Nephron (organoid): ENCODE measurements around the gene ARL10.
A peak's percentile ranks its signal among the peaks of the same experiment; 100 is the strongest.

ENCODE experiments used
- H3K27ac Mint-ChIP-seq, 3 experiments: 2 replicates each; pipeline ENCODE4 v1.8.0; 2020; ENCODE audit warnings: mixed read lengths in 3 of 3, mild to moderate bottlenecking in 2 of 3, moderate library complexity in 1 of 3
- H3K27me3 Mint-ChIP-seq: 2 replicates; pipeline ENCODE4 v1.8.0; 2021; ENCODE audit warnings: low read depth, mild to moderate bottlenecking, moderate library complexity, mixed read lengths
- H3K36me3 Mint-ChIP-seq: 2 replicates; pipeline ENCODE4 v1.8.0; 2020; ENCODE audit warnings: low read depth, mixed read lengths
- H3K4me1 Mint-ChIP-seq: 2 replicates; pipeline ENCODE4 v1.8.0; 2020; ENCODE audit warnings: mixed read lengths
- H3K4me3 Mint-ChIP-seq, 3 experiments: 2 replicates each; pipeline ENCODE4 v1.8.0; 2020; ENCODE audit warnings: mild to moderate bottlenecking in 3 of 3, mixed read lengths in 3 of 3, moderate library complexity in 2 of 3
- H3K9me3 Mint-ChIP-seq: 2 replicates; pipeline ENCODE4 v1.8.0; 2020; ENCODE audit warnings: mixed read lengths
- CTCF ChIP-seq, 3 experiments: fragments of 200-600 bp; sonication (generic); IDR thresholded peaks; one replicate each; pipeline ENCODE4 v1.5.0; 2021; ENCODE audit warnings: antibody characterized with exemption in 3 of 3; ENCODE audit not compliant: unreplicated experiment in 3 of 3

ARL10 gene

GRCh38 chr5:176413709-176414191 lies 48.5 kb downstream of the ARL10 start:
- Mint-ChIP-seq H3K4me3 (peak overlapping the region in 1 of 3 experiments; percentile 14), H3K36me3 (peaks cover 6% of the 10 kb centered on the region), H3K27ac (no peak overlapping the region), H3K9me3 (no peaks in the 10 kb centered on the region), H3K4me1 (peaks cover 13% of the 10 kb centered on the region), H3K27me3 (peaks cover 6% of the 10 kb centered on the region)
- TF ChIP-seq CTCF (IDR thresholded peaks at IDR 0.05; ENCODE audit: unreplicated experiment in 3 of 3): no peak

- Mint-ChIP-seq H3K4me3 (peak overlapping the region; percentile 78 to 85 (median 85)), H3K9me3 (no peaks in the 10 kb centered on the region), H3K27ac (peak overlapping the region in 1 of 3 experiments; percentile 56), H3K4me1 (peaks cover 13% of the 10 kb centered on the region), H3K27me3 (peaks cover 11% of the 10 kb centered on the region), H3K36me3 (peaks cover 5% of the 10 kb centered on the region)
- TF ChIP-seq CTCF (IDR thresholded peaks at IDR 0.05; ENCODE audit: unreplicated experiment in 3 of 3): no peak
These were observed 49.4 kb downstream of the ARL10 start for GRCh38 chr5:176414704-176415103.

- Mint-ChIP-seq H3K9me3 (peaks cover 2% of the 10 kb centered on the region), H3K36me3 (no peaks in the 10 kb centered on the region), H3K4me3 (peak overlapping the region; percentile 78 to 85 (median 85)), H3K4me1 (peaks cover 13% of the 10 kb centered on the region), H3K27ac (peak overlapping the region in 1 of 3 experiments; percentile 63), H3K27me3 (peaks cover 12% of the 10 kb centered on the region)
- TF ChIP-seq CTCF (IDR thresholded peaks at IDR 0.05; ENCODE audit: unreplicated experiment in 3 of 3): no peak
These were observed 50.1 kb downstream of the ARL10 start for GRCh38 chr5:176415240-176415951.

GRCh38 chr5:176415952-176416924 lies 51.0 kb downstream of the ARL10 start, which contains the start of gene CLTB:
CLTB (minus strand) TSS chr5:176416539; CDS start chr5:176416363, 176 bp downstream.
- Mint-ChIP-seq H3K4me1 (peaks cover 13% of the 10 kb centered on the region), H3K36me3 (no peaks in the 10 kb centered on the region), H3K27ac (peak within 1 kb of the TSS in 2 of 3 experiments; percentile 25 to 63), H3K4me3 (peak within 1 kb of the TSS; percentile 78 to 85 (median 85)), H3K9me3 (peaks cover 7% of the 10 kb centered on the region), H3K27me3 (peaks cover 12% of the 10 kb centered on the region)
- TF ChIP-seq CTCF (IDR thresholded peaks at IDR 0.05; ENCODE audit: unreplicated experiment in 3 of 3): peak; percentile 60 to 73 (median 65)

GRCh38 chr5:176416965-176417364 lies 51.7 kb downstream of the ARL10 start:
- peak overlapping the region in 2 of 3 experiments; percentile 25 to 41 for H3K27ac Mint-ChIP-seq
- H3K4me1 Mint-ChIP-seq: peaks cover 13% of the 10 kb centered on the region
- no peak for TF ChIP-seq CTCF (IDR thresholded peaks at IDR 0.05; ENCODE audit: unreplicated experiment in 3 of 3)
- H3K9me3 Mint-ChIP-seq: peaks cover 10% of the 10 kb centered on the region
- H3K4me3 Mint-ChIP-seq: peak overlapping the region; percentile 75 to 84 (median 83)
- H3K36me3 Mint-ChIP-seq: no peaks in the 10 kb centered on the region
- peaks cover 12% of the 10 kb centered on the region for H3K27me3 Mint-ChIP-seq
